OCI-LY1 (cell line): ENCODE data around the gene SLC39A9.
A peak's percentile ranks its signal among the peaks of the same experiment; 100 is the strongest.

ENCODE experiments used
- H2AFZ ChIP-seq: fragments of 200-600 bp; sonication (generic), shearing (Covaris generic); 2 replicates; pipeline ENCODE4 v1.6.0; 2014; ENCODE audit warnings: antibody characterized with exemption, mild to moderate bottlenecking, low read length
- H3F3A ChIP-seq: fragments of 200-600 bp; sonication (generic), shearing (Covaris generic); 2 replicates; pipeline ENCODE4 v1.6.0; 2014; ENCODE audit warnings: mild to moderate bottlenecking, antibody characterized with exemption, low read length, moderate library complexity; ENCODE audit not compliant: insufficient read depth
- H3K27ac ChIP-seq: fragments of 200-600 bp; sonication (generic); 2 replicates; pipeline ENCODE4 v1.5.1; 2014; ENCODE audit warnings: low read length, mixed run types, mild to moderate bottlenecking, low read depth; ENCODE audit not compliant: poor library complexity, severe bottlenecking
- H3K27me3 ChIP-seq: fragments of 200-600 bp; sonication (generic); 2 replicates; pipeline ENCODE4 v1.6.0; 2014; ENCODE audit warnings: antibody characterized with exemption, mild to moderate bottlenecking, low read length, moderate library complexity; ENCODE audit not compliant: insufficient read depth
- H3K36me3 ChIP-seq: fragments of 200-600 bp; sonication (generic); 2 replicates; pipeline ENCODE4 v1.6.1; 2014; ENCODE audit warnings: mild to moderate bottlenecking, antibody characterized with exemption, low read length, moderate library complexity, mixed read lengths; ENCODE audit not compliant: insufficient read depth
- H3K4me1 ChIP-seq: fragments of 200-600 bp; sonication (generic); 2 replicates; pipeline ENCODE4 v1.5.1; 2014; ENCODE audit warnings: mild to moderate bottlenecking, low read length, moderate library complexity; ENCODE audit not compliant: insufficient read depth, severe bottlenecking
- H3K4me2 ChIP-seq: fragments of 200-600 bp; sonication (generic), shearing (Covaris generic); 2 replicates; pipeline ENCODE4 v1.6.1; 2014; ENCODE audit warnings: low read length
- H3K4me3 ChIP-seq: fragments of 200-600 bp; sonication (generic); 2 replicates; pipeline ENCODE4 v1.5.1; 2014; ENCODE audit warnings: low read length, low read depth, mild to moderate bottlenecking, mixed read lengths; ENCODE audit not compliant: poor library complexity, severe bottlenecking
- H3K79me2 ChIP-seq: fragments of 200-600 bp; shearing (Covaris generic); 2 replicates; pipeline ENCODE4 v1.6.1; 2016; ENCODE audit warnings: mixed run types, low read length, mixed read lengths; ENCODE audit not compliant: insufficient read depth
- H3K9ac ChIP-seq: fragments of 200-600 bp; sonication (generic), shearing (Covaris generic); 2 replicates; pipeline ENCODE4 v1.6.1; 2014; ENCODE audit warnings: mild to moderate bottlenecking, low read length, mixed read lengths
- H3K9me2 ChIP-seq: fragments of 200-600 bp; sonication (generic), shearing (Covaris generic); 2 replicates; pipeline ENCODE4 v1.6.1; 2014; ENCODE audit warnings: low read depth, mild to moderate bottlenecking, low read length, mixed read lengths
- H3K9me3 ChIP-seq: fragments of 200-600 bp; shearing (Covaris generic); 2 replicates; pipeline ENCODE4 v1.6.1; 2014; ENCODE audit warnings: low read length, mixed read lengths
- H4K20me1 ChIP-seq: fragments of 200-600 bp; sonication (generic), shearing (Covaris generic); 2 replicates; pipeline ENCODE4 v1.6.0; 2016; ENCODE audit warnings: mild to moderate bottlenecking, low read length; ENCODE audit not compliant: insufficient read depth
- EZH2 ChIP-seq: fragments of 200-600 bp; sonication (generic), shearing (Covaris generic); IDR thresholded peaks from 2 replicates; pipeline ENCODE4 v1.8.0; 2017; ENCODE audit warnings: borderline replicate concordance, mixed run types, mild to moderate bottlenecking, antibody characterized with exemption, low read length, moderate library complexity, mixed read lengths
- TF ChIP-seq, protein P1 (sequence below): fragments of 200-600 bp; sonication (generic), shearing (Covaris generic); IDR thresholded peaks from 2 replicates; pipeline ENCODE4 v1.5.1; 2017; ENCODE audit warnings: mild to moderate bottlenecking, antibody characterized with exemption, low read length, moderate library complexity, mixed read lengths

The SLC39A9 gene

DNA sequence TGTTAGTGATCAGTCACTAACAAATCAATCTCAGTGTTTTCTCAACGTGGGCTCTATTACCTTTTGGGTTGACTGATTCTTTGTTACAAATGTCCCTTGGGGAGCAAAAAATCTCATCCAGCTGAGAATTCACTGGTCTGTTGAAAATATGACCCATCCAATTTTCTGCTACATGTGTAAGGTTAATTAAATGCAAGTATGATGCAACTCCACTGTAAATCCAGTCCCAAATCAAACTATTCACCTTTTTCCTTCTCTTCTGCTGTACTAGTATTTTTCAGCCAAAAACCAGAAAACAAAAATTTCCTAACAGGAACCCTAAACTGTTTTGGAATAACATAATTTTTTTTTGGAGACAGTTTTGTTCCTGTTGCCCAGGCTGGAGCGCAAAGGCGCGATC, 2.6 kb upstream of the SLC39A9 start:
- Histone ChIP-seq H3K4me1 (peaks cover 42% of the 10 kb centered on the region), H3F3A (no peaks in the 10 kb centered on the region), H3K4me2 (peak overlapping the region; percentile 11; the same call in 1 of the 2 replicates), H3K79me2 (peaks cover 87% of the 10 kb centered on the region), H3K4me3 (peak overlapping the region; percentile 98), H3K9me3 (no peaks in the 10 kb centered on the region), H3K9me2 (no peaks in the 10 kb centered on the region), H3K36me3 (peaks cover 63% of the 10 kb centered on the region), H2AFZ (no peak overlapping the region), H4K20me1 (peaks cover 5% of the 10 kb centered on the region; the same call in 1 of the 2 replicates), H3K27ac (no peak overlapping the region), H3K27me3 (no peaks in the 10 kb centered on the region), H3K9ac (no peak overlapping the region)
- TF ChIP-seq, protein P1, sequence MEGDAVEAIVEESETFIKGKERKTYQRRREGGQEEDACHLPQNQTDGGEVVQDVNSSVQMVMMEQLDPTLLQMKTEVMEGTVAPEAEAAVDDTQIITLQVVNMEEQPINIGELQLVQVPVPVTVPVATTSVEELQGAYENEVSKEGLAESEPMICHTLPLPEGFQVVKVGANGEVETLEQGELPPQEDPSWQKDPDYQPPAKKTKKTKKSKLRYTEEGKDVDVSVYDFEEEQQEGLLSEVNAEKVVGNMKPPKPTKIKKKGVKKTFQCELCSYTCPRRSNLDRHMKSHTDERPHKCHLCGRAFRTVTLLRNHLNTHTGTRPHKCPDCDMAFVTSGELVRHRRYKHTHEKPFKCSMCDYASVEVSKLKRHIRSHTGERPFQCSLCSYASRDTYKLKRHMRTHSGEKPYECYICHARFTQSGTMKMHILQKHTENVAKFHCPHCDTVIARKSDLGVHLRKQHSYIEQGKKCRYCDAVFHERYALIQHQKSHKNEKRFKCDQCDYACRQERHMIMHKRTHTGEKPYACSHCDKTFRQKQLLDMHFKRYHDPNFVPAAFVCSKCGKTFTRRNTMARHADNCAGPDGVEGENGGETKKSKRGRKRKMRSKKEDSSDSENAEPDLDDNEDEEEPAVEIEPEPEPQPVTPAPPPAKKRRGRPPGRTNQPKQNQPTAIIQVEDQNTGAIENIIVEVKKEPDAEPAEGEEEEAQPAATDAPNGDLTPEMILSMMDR, result no peak
- no peak for TF ChIP-seq EZH2

DNA sequence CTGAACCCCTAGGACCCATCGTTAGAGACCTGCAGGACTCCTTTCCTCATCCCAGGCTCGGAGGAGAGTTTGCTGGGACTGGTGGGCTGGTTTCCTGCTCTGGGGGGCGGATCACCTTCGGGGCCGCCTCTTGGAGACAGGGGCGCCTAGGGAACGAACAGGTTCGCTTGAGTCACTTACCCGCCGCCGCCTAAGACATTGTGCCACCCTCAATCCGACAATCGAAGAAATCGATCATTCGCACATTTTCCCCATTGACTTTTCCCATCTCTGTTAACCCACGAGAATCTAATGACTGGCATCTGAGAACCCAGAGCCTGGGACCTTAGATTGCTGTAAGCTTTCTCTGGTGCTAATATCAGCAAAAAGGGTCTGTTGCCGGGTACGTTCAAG, 322 bp downstream of the SLC39A9 start:
- H3K9ac ChIP-seq, result peak overlapping the region; percentile 90
- peak overlapping the region; percentile 98 for H3K4me3 ChIP-seq
- peaks cover 81% of the 10 kb centered on the region for H3K79me2 ChIP-seq
- no peaks in the 10 kb centered on the region for H3K9me2 ChIP-seq
- TF ChIP-seq, protein P1, result no peak
- TF ChIP-seq EZH2, result no peak
- peak overlapping the region; percentile 99 for H3K4me2 ChIP-seq
- H3K4me1 ChIP-seq, result peaks cover 57% of the 10 kb centered on the region
- H3K27ac ChIP-seq, result peak overlapping the region; percentile 81
- H2AFZ ChIP-seq, result no peak overlapping the region
- H3K27me3 ChIP-seq, result no peaks in the 10 kb centered on the region
- H3F3A ChIP-seq, result no peaks in the 10 kb centered on the region
- H3K36me3 ChIP-seq, result peaks cover 36% of the 10 kb centered on the region
- H3K9me3 ChIP-seq, result no peaks in the 10 kb centered on the region
- H4K20me1 ChIP-seq, result no peaks in the 10 kb centered on the region

DNA sequence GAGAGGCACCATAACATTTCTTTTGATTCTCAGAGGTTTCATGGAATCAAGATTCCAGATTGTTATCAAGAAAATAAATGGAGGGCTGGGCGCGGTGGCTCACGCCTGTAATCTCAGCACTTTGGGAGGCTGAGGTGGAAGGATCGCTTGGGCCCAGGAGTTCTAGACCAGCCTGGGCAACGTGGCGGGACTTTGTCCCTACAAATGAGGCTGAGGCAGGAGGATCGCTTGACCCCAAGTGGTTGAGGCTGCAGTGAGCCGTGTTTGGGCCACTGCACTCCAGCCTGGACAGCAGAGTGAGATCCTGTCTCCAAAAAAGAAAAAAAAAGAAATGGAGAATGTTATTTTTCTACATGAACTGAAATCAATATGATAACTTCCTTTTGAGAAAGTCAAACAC, 1.3 kb downstream of the SLC39A9 start:
- no peaks in the 10 kb centered on the region for H3F3A ChIP-seq
- peaks cover 34% of the 10 kb centered on the region for H3K36me3 ChIP-seq
- H3K79me2 ChIP-seq, result peaks cover 82% of the 10 kb centered on the region
- H3K4me3 ChIP-seq, result peak overlapping the region; percentile 98
- H3K27ac ChIP-seq, result no peak overlapping the region
- peak overlapping the region; percentile 90 for H3K9ac ChIP-seq
- H2AFZ ChIP-seq, result no peak overlapping the region
- no peaks in the 10 kb centered on the region for H3K27me3 ChIP-seq
- no peaks in the 10 kb centered on the region for H4K20me1 ChIP-seq
- H3K9me3 ChIP-seq, result peaks cover 7% of the 10 kb centered on the region; the same call in 1 of the 2 replicates
- no peaks in the 10 kb centered on the region for H3K9me2 ChIP-seq
- peaks cover 57% of the 10 kb centered on the region for H3K4me1 ChIP-seq
- TF ChIP-seq, protein P1, result no peak
- peak overlapping the region; percentile 99 for H3K4me2 ChIP-seq
